Activated naive CD8-positive, alpha-beta T cell treated with anti-CD3 and anti-CD28 coated beads for 36 hours (primary cell): ENCODE results near the gene CDIPT. TPM values are rescaled to one million over a fixed set of nuclear protein-coding genes. Genes with fewer than 3 reads are reported as not detected.
"Not testable (repeated sequence)": the region's sequence is repeated elsewhere in the genome, so short reads cannot be mapped to it uniquely, and the experiment has no call there.

Experiments
- DNase-seq: peaks from one replicate; pipeline ENCODE4 v3.0.0; 2021
- H3K27ac Mint-ChIP-seq: one replicate; pipeline ENCODE4 v1.8.0; 2022; ENCODE audit warnings: mild to moderate bottlenecking, moderate library complexity, mixed read lengths
- H3K27me3 Mint-ChIP-seq: one replicate; pipeline ENCODE4 v1.8.0; 2022; ENCODE audit warnings: mild to moderate bottlenecking, mixed read lengths
- H3K36me3 Mint-ChIP-seq: one replicate; pipeline ENCODE4 v1.8.0; 2021; ENCODE audit warnings: mild to moderate bottlenecking, mixed read lengths
- H3K4me1 Mint-ChIP-seq: one replicate; pipeline ENCODE4 v1.8.0; 2021; ENCODE audit warnings: mixed read lengths
- H3K4me3 Mint-ChIP-seq: one replicate; pipeline ENCODE4 v1.8.0; 2022; ENCODE audit warnings: mild to moderate bottlenecking, moderate library complexity, mixed read lengths
- H3K9me3 Mint-ChIP-seq: one replicate; pipeline ENCODE4 v1.8.0; 2022; ENCODE audit warnings: mixed read lengths
- total RNA-seq, 2 experiments: library from RNA; stranded (reverse); gene quantifications; one replicate each; pipeline ENCODE4 v1.2.3, GENCODE V29; 2021

CDIPT gene
- total RNA-seq, 2 experiments from 2014 or later = 46.8 to 50.6 TPM

DNA sequence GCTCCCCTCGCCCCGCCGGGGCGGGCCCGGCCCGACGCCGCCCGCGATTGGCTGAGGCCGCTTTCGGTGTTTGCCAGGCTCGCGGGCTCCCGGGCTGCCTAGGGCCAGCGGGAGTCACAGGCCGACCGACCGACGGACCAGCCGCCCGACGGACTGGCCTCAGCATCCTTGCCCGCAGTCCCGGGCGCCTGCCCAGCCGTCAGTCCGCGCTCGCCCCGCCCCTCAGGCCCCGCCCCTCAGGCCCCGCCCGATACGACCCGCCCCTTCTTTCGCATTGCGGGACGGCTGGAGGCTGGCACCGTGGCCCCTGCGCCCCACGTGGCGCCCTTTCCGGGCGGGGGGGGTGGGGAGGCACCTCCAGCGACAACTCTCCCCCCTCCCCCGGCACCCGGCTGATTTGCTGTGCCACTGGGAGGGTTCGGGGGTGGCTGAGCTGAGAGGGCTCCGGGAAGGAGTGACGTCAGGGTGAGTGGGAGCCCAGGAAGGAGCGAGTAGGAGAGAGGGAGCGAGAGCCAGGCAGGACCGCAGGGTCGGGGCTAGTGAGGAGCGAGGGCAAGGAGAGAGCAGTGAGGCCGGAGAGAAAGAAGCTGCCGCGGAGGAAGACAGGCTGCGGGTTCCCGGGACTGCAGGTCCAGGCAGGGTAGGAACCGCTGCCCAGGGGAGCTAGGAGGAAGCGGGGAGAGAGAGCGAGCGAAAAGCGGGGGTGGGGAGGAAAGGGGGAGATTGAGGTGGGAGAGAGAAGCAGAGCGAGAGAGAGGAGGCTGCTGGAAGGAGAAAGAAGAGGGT lies 37.3 kb upstream of the CDIPT start, which contains the start of gene ASPHD1:
Gene ASPHD1 (plus strand): TSS at position 387 of the 786 bp plus-strand sequence. CDS start 484 bp downstream, outside the sequence.
- H3K36me3 Mint-ChIP-seq = no peaks in the 10 kb centered on the region
- peaks cover 16% of the 10 kb centered on the region for H3K4me1 Mint-ChIP-seq
- H3K4me3 Mint-ChIP-seq = peak within 1 kb of the TSS; percentile 84
- DNase-seq = peak; percentile 76
- H3K27ac Mint-ChIP-seq = peak within 1 kb of the TSS; percentile 29
- peaks cover 39% of the 10 kb centered on the region for H3K27me3 Mint-ChIP-seq
- no peaks in the 10 kb centered on the region for H3K9me3 Mint-ChIP-seq

GRCh38 chr16:29899516-29900101 lies 36.6 kb upstream of the CDIPT start, which contains the start of gene SEZ6L2:
Gene SEZ6L2 (minus strand): TSS chr16:29899550. CDS start chr16:29899019, 531 bp downstream.
- Mint-ChIP-seq H3K9me3 (no peaks in the 10 kb centered on the region), H3K27me3 (peaks cover 41% of the 10 kb centered on the region), H3K27ac (peak within 1 kb of the TSS; percentile 29), H3K4me1 (peaks cover 16% of the 10 kb centered on the region), H3K4me3 (peak within 1 kb of the TSS; percentile 84), H3K36me3 (no peaks in the 10 kb centered on the region)
- DNase-seq = peak; percentile 21

DNA sequence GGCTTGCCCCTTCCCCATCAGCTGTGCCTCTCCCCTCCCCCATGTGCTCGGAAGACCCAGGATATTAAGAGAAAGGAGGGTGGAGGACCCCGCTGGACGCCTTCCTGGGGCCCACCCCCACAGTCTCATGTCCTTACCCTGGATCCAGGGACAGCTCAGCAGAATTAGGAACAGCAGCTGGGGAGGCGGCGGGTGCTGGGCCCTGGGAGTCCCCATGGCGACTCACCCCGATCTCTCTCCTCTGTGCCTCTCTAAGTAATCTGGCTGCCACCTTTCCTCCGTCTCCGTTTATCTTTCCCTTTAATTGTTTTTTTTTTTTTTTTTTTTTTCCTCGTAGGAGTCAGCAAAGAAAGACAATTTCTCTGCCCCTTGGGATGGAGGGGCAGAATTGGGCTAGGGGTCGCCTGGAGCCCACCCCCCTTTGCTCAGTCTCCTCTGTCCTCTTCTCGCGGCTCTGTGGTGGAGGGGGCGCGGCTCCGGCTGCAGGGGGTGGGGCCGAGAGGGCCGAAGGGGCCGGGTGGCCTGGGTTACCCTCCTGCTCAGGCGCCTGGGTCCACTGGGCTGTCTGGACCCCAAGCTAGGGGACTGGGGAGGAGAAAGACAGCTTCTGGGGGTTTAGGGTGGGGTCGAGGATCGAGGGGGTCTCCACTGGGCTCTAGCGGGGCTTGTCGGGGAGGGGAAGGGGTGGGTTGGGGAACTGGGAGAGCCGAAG lies 35.9 kb upstream of the CDIPT start:
- DNase-seq = no peak
- Mint-ChIP-seq H3K27me3 (peaks cover 41% of the 10 kb centered on the region), H3K27ac (no peak overlapping the region), H3K4me3 (no peak overlapping the region), H3K9me3 (no peaks in the 10 kb centered on the region), H3K4me1 (peaks cover 16% of the 10 kb centered on the region), H3K36me3 (no peaks in the 10 kb centered on the region)

DNA sequence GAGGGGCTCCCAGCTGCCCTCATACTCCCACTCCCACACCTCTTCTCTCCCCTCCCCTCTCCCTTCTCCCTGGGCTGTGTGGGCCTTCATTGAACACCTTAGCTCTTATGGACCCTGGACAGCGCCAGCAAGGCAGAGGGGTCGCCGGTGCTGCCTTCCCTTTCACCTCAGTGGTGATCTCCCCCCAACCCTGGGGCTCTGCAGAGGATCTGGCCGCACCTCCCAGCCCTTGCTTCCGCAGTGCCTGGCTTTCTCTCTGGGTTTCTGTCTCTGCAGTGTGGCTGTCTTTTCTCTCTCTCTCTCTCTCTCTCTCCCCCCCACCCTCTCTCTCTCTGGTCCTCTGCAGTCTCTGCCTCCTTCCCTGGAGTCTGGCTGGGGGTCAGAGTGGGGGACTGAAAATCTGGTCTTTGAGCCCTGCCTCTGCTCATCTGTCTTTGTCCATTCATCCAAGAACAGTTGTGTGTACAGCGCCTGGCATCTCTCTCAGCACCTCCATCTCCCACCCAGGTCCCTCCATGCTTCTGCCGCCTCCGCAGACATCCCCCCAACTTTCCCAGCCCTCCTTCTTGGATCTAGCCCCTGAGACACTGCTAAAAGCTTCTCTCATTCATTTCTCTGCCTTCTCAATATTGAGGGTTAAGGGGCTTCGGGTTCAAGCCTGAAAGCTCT lies 35.2 kb upstream of the CDIPT start:
- Mint-ChIP-seq H3K36me3 (no peaks in the 10 kb centered on the region), H3K9me3 (no peaks in the 10 kb centered on the region), H3K27me3 (peaks cover 41% of the 10 kb centered on the region), H3K27ac (no peak overlapping the region), H3K4me1 (peaks cover 12% of the 10 kb centered on the region), H3K4me3 (no peak overlapping the region)
- no peak for DNase-seq

DNA sequence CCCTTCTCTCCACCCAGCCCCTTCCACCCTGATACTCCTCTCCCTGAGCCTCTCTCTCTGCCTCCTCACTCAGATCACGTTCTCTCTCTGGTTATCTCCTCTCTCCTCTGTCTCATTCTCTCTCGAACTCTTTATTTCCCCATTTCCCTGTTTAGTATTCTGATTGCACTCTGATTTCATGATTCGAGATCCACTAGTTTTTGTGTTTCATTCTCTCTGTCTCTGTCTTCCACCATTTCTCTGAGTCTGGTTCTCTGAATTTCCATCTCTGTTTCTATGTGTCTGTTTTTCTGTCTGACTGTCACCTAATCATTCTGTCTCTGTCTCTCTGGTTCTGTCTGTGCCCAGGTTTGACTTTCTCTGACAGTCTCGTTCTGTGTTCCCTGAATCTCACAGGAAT lies 34.3 kb upstream of the CDIPT start:
- no peaks in the 10 kb centered on the region for H3K9me3 Mint-ChIP-seq
- DNase-seq = no peak
- H3K36me3 Mint-ChIP-seq = no peaks in the 10 kb centered on the region
- H3K27me3 Mint-ChIP-seq = peaks cover 41% of the 10 kb centered on the region
- H3K4me1 Mint-ChIP-seq = peaks cover 11% of the 10 kb centered on the region
- H3K4me3 Mint-ChIP-seq = no peak overlapping the region
- no peak overlapping the region for H3K27ac Mint-ChIP-seq

- Mint-ChIP-seq H3K4me1 (peaks cover 11% of the 10 kb centered on the region), H3K4me3 (no peak overlapping the region), H3K27me3 (peaks cover 41% of the 10 kb centered on the region), H3K36me3 (no peaks in the 10 kb centered on the region), H3K27ac (no peak overlapping the region), H3K9me3 (no peaks in the 10 kb centered on the region)
- no peak for DNase-seq
Observed at GRCh38 chr16:29896841-29897240, 33.8 kb upstream of the CDIPT start.

DNA sequence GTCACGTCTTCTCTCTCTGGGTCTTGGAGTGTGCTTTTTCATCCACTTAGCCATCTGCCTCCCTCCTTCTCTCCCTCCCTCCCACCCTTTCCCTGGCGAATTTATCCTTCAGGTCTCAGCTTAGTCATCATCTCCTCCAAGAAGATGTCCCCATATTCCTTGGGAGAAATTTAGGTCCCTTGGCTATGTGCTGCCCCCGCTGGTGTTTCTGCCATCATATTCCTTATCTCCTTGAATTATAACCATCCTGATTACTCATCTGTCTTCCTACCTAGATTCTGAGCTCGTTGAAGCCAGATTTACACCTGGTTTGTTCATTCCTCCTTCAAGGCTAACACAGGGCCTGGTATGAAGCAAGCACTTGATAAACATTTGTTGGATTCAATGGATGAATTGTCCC lies 31.3 kb upstream of the CDIPT start:
- Mint-ChIP-seq H3K9me3 (no peaks in the 10 kb centered on the region), H3K27me3 (peaks cover 35% of the 10 kb centered on the region), H3K4me1 (peaks cover 5% of the 10 kb centered on the region), H3K27ac (no peak overlapping the region), H3K36me3 (no peaks in the 10 kb centered on the region), H3K4me3 (no peak overlapping the region)
- DNase-seq = no peak

DNA sequence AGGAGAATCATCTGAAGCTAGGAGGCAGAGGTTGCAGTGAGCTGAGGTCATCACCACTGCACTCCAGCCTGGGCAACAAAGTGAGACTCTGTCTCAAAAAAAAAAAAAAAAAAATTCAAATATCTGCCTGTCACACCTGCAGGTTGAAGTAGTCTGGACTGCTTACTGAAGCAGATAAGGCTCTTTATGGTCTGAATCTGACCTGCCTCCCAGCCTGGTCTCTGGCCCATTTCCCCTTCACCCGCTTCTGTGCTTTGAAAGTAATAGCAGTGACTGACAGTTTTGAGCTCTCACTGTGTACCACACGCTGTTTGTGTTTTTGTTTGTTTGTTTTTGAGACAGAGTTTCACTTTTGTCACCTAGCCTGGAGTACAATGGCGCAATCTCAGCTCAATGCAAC lies 30.5 kb upstream of the CDIPT start:
- no peak overlapping the region for H3K27ac Mint-ChIP-seq

GRCh38 chr16:29892458-29892813 lies 29.4 kb upstream of the CDIPT start:
- H3K27me3 Mint-ChIP-seq = peaks cover 15% of the 10 kb centered on the region
- DNase-seq = no peak
- no peaks in the 10 kb centered on the region for H3K4me1 Mint-ChIP-seq
- H3K27ac Mint-ChIP-seq = no peak overlapping the region
- no peaks in the 10 kb centered on the region for H3K9me3 Mint-ChIP-seq
- no peak overlapping the region for H3K4me3 Mint-ChIP-seq
- no peaks in the 10 kb centered on the region for H3K36me3 Mint-ChIP-seq

More for the DNA sequence above, 30.5 kb upstream of the CDIPT start:
- no peaks in the 10 kb centered on the region for H3K9me3 Mint-ChIP-seq
- H3K4me1 Mint-ChIP-seq = peaks cover 3% of the 10 kb centered on the region
- no peak for DNase-seq
- peaks cover 27% of the 10 kb centered on the region for H3K27me3 Mint-ChIP-seq
- no peak overlapping the region for H3K4me3 Mint-ChIP-seq
- no peaks in the 10 kb centered on the region for H3K36me3 Mint-ChIP-seq

DNA sequence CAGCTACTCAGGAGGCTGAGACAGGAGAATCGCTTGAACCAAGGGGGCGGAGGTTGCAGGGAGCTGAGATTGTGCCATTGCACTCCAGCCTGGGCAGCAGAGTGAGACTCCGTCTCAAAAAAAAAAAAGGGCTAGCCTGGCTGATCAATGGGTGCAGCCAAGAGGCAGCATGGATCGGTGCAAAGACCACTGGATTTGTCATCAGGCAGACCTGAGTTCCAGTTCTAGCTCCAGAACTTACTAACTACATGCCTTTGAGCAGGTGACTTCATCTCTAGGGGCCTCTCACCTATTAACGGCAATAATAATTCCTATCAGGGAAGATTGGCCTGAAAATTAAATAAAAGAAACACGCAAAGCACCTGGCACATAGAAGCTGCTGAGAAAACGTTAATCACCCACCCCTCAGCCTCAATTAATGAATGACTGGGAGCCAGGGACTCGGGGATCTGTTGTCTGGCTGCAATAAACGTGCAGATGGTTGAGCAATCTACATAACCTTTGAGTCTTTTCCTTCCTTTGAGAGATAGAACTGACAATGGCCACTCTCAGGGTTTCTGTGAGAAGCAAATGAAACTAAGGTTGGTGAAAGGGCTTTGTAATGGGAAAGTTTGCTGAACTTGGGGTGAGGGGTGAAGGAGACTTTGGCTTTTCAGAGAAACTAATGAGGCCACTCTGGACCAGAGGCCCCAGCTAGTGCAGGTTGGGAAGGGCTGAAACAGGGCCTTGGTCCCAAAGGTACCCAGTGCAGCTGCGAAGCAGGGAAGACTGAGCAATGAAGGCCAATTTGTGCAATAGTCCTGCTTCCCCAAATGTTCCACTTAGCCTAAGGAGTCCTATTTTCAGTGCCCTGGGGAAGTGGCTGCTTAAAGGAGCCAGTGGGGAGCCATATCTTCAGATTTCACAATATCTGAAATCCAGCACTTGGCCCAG lies 28.8 kb upstream of the CDIPT start:
- H3K4me1 Mint-ChIP-seq = no peaks in the 10 kb centered on the region
- H3K27me3 Mint-ChIP-seq = peaks cover 11% of the 10 kb centered on the region
- DNase-seq = no peak
- no peak overlapping the region for H3K27ac Mint-ChIP-seq
- H3K4me3 Mint-ChIP-seq = no peak overlapping the region
- H3K9me3 Mint-ChIP-seq = no peaks in the 10 kb centered on the region
- no peaks in the 10 kb centered on the region for H3K36me3 Mint-ChIP-seq

DNA sequence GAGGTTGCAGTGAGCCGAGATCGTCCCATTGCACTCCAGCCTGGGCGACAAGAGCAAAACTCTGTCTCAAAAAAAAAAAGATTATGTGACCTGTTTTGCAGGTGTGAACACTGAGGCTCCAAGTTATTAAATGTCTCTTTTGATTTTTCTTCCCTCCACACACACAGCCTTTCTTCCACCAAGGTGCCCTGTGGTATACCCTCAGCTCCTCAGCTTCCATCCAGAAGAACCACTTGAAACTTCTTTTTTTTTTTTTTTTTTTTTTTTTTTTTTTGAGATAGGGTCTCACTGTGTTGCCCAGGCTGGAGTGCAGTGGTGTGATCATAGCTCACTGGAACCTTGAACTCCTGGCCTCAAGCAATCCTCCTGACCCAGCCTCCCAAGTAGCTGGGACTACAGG lies 26.3 kb upstream of the CDIPT start:
- H3K27ac Mint-ChIP-seq, H3K9me3 Mint-ChIP-seq, H3K27me3 Mint-ChIP-seq, H3K4me1 Mint-ChIP-seq, DNase-seq, H3K4me3 Mint-ChIP-seq, H3K36me3 Mint-ChIP-seq: not testable (repeated sequence)

DNA sequence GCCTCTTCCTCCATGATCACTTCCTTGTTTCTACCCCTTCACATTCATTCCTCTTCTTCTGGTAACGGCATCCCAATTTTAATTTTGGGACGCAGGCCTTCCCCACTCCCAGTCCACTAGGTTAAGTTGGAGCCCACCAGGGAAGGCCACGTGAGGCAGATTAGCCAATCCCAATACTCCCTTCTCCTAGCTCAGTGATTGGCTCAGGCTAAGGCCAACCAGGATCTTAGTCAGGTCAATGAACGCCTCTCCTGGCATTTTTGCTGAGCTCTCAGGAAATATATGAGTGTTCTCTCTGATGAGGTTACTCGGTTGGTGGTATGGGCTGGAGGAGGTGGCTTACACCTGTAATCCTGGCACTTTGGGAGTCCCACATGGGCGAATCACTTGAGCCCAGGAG lies 21.0 kb upstream of the CDIPT start:
- H3K9me3 Mint-ChIP-seq = no peaks in the 10 kb centered on the region
- no peak overlapping the region for H3K27ac Mint-ChIP-seq
- no peaks in the 10 kb centered on the region for H3K36me3 Mint-ChIP-seq

DNA sequence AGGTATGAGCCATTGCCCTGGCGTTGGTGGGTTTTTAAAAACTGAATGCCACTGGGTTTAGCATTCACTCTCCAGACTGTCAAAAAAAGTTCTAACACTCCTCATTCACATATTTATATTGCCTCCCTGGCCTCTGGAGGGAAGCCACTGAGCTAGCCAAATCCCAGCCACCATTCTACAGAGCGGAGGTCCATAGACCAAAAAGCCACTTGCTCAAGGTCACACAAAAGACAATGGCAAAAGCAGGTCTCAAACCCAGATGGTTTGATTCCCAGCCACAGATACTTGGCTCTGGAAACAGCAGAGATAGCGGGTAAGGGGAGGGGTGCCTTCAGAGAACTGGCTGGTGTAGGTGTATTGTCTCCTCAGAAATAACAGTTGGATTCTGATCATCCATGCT lies 18.0 kb upstream of the CDIPT start:
- no peaks in the 10 kb centered on the region for H3K9me3 Mint-ChIP-seq
- DNase-seq = no peak
- H3K4me1 Mint-ChIP-seq = peaks cover 5% of the 10 kb centered on the region
- no peaks in the 10 kb centered on the region for H3K36me3 Mint-ChIP-seq
- H3K27ac Mint-ChIP-seq = no peak overlapping the region
- H3K27me3 Mint-ChIP-seq = peaks cover 38% of the 10 kb centered on the region
- no peak overlapping the region for H3K4me3 Mint-ChIP-seq

More for the DNA sequence above, 21.0 kb upstream of the CDIPT start:
- Mint-ChIP-seq H3K27me3 (peaks cover 12% of the 10 kb centered on the region), H3K4me3 (no peak overlapping the region), H3K4me1 (no peaks in the 10 kb centered on the region)
- DNase-seq = no peak

GRCh38 chr16:29878172-29878571 lies 15.1 kb upstream of the CDIPT start:
- Mint-ChIP-seq H3K4me1 (peaks cover 5% of the 10 kb centered on the region), H3K36me3 (no peaks in the 10 kb centered on the region), H3K27me3 (peaks cover 42% of the 10 kb centered on the region), H3K9me3 (no peaks in the 10 kb centered on the region), H3K27ac (no peak overlapping the region), H3K4me3 (no peak overlapping the region)
- DNase-seq = no peak
